Nephron progenitor cell (in vitro differentiated cells): ENCODE results near the gene CHD1L.
"Not testable (repeated sequence)": the region's sequence is repeated elsewhere in the genome, so short reads cannot be mapped to it uniquely, and the experiment has no call there.

Experiments
- DNase-seq: peaks from one replicate; pipeline ENCODE4 v3.0.0; 2021
- H3K27ac Mint-ChIP-seq: 2 replicates; pipeline ENCODE4 v1.8.0; 2021; ENCODE audit warnings: mild to moderate bottlenecking, moderate library complexity, mixed read lengths
- H3K27me3 Mint-ChIP-seq: 2 replicates; pipeline ENCODE4 v1.8.0; 2021; ENCODE audit warnings: mild to moderate bottlenecking, low read depth, mixed read lengths; ENCODE audit not compliant: poor library complexity
- H3K36me3 Mint-ChIP-seq: 2 replicates; pipeline ENCODE4 v1.8.0; 2021; ENCODE audit warnings: low read depth, mixed read lengths
- H3K4me1 Mint-ChIP-seq: 2 replicates; pipeline ENCODE4 v1.8.0; 2021; ENCODE audit warnings: mixed read lengths
- H3K4me3 Mint-ChIP-seq: 2 replicates; pipeline ENCODE4 v1.8.0; 2021; ENCODE audit warnings: mild to moderate bottlenecking, moderate library complexity, mixed read lengths
- H3K9me3 Mint-ChIP-seq: 2 replicates; pipeline ENCODE4 v1.8.0; 2021; ENCODE audit warnings: mild to moderate bottlenecking, moderate library complexity, mixed read lengths
- CTCF ChIP-seq: fragments of 200-600 bp; sonication (generic); IDR thresholded peaks from 2 replicates; pipeline ENCODE4 v1.5.0; 2021; ENCODE audit warnings: antibody characterized with exemption

The CHD1L gene

GRCh38 chr1:147242449-147243227 is at the start of gene CHD1L:
TSS of gene CHD1L (plus strand) at chr1:147242684. CDS start at chr1:147242704, 20 bp downstream.
- Mint-ChIP-seq H3K4me3 (peak within 1 kb of the TSS; percentile 85), H3K36me3 (peaks cover 24% of the 10 kb centered on the region), H3K27me3 (peaks cover 2% of the 10 kb centered on the region), H3K27ac (peak within 1 kb of the TSS; percentile 11), H3K4me1 (peaks cover 64% of the 10 kb centered on the region), H3K9me3 (peaks cover 19% of the 10 kb centered on the region)
- TF ChIP-seq CTCF, result peak; percentile 65
- peak; percentile 95 for DNase-seq

GRCh38 chr1:147197324-147197723 is 45.2 kb upstream of the CHD1L start:
- H3K4me3 Mint-ChIP-seq, H3K27ac Mint-ChIP-seq, H3K27me3 Mint-ChIP-seq, H3K36me3 Mint-ChIP-seq, H3K4me1 Mint-ChIP-seq, DNase-seq: not testable (repeated sequence)
- peaks cover 16% of the 10 kb centered on the region for H3K9me3 Mint-ChIP-seq

GRCh38 chr1:147201276-147201675 is 41.2 kb upstream of the CHD1L start:
- Mint-ChIP-seq H3K27me3 (no peaks in the 10 kb centered on the region), H3K9me3 (no peaks in the 10 kb centered on the region), H3K27ac (no peak overlapping the region), H3K4me3 (no peak overlapping the region), H3K36me3 (no peaks in the 10 kb centered on the region), H3K4me1 (no peaks in the 10 kb centered on the region)
- TF ChIP-seq CTCF, result no peak
- DNase-seq, result no peak

GRCh38 chr1:147201786-147202185 is 40.7 kb upstream of the CHD1L start:
- no peaks in the 10 kb centered on the region for H3K27me3 Mint-ChIP-seq
- no peak for TF ChIP-seq CTCF
- H3K27ac Mint-ChIP-seq, result no peak overlapping the region
- no peaks in the 10 kb centered on the region for H3K9me3 Mint-ChIP-seq
- H3K36me3 Mint-ChIP-seq, result no peaks in the 10 kb centered on the region
- no peaks in the 10 kb centered on the region for H3K4me1 Mint-ChIP-seq
- DNase-seq, result no peak
- no peak overlapping the region for H3K4me3 Mint-ChIP-seq

- no peaks in the 10 kb centered on the region for H3K4me1 Mint-ChIP-seq
- DNase-seq, result no peak
- no peak for TF ChIP-seq CTCF
- H3K27ac Mint-ChIP-seq, result no peak overlapping the region
- no peaks in the 10 kb centered on the region for H3K27me3 Mint-ChIP-seq
- no peak overlapping the region for H3K4me3 Mint-ChIP-seq
- H3K9me3 Mint-ChIP-seq, result no peaks in the 10 kb centered on the region
- H3K36me3 Mint-ChIP-seq, result no peaks in the 10 kb centered on the region
Measured at GRCh38 chr1:147202576-147202975, 39.9 kb upstream of the CHD1L start.

GRCh38 chr1:147204080-147204479 is 38.4 kb upstream of the CHD1L start:
- no peak overlapping the region for H3K27ac Mint-ChIP-seq
- no peaks in the 10 kb centered on the region for H3K27me3 Mint-ChIP-seq
- DNase-seq, result no peak
- no peaks in the 10 kb centered on the region for H3K36me3 Mint-ChIP-seq
- no peaks in the 10 kb centered on the region for H3K9me3 Mint-ChIP-seq
- H3K4me3 Mint-ChIP-seq, result no peak overlapping the region
- no peak for TF ChIP-seq CTCF
- H3K4me1 Mint-ChIP-seq, result no peaks in the 10 kb centered on the region
